ENCODE measurements around the gene MYO10. TPM values are rescaled to one million over a fixed set of nuclear protein-coding genes. Genes with fewer than 3 reads are reported as not detected.
A peak's percentile ranks its signal among the peaks of the same experiment; 100 is the strongest.

MYO10 gene
- total and polyA plus RNA-seq, 2 donors (not counting 3 experiments of a cell fraction or from before 2014, with no cell fraction given) = 36.0 to 148 TPM

GRCh38 chr5:16727755-16728325 is 208.2 kb downstream of the MYO10 start:
- FAIRE-seq = peak; percentile 75
- Histone ChIP-seq H3K27me3 (ENCODE audit: control insufficient read depth in 2 of 2, insufficient read depth in 2 of 2, low read length in 2 of 2) (no peaks in the 10 kb centered on the region), H3K27ac (ENCODE audit: insufficient read depth, low read depth, low read length) (peak overlapping the region; percentile 64), H3K79me2 (ENCODE audit: control insufficient read depth, insufficient read depth, low read length) (peaks cover 23% of the 10 kb centered on the region), H3K9ac (replicated peaks; ENCODE audit: extremely low read depth, insufficient read depth, low read length) (peak overlapping the region; percentile 5), H3K9me3 (replicated peaks; ENCODE audit: control insufficient read depth, insufficient read depth, low read length) (no peaks in the 10 kb centered on the region), H4K20me1 (replicated peaks; ENCODE audit: control insufficient read depth, extremely low read depth, insufficient read depth, low read length) (no peaks in the 10 kb centered on the region), H2AFZ (ENCODE audit: low read depth, low read length) (no peak overlapping the region), H3K9me1 (replicated peaks; ENCODE audit: control insufficient read depth, extremely low read depth, insufficient read depth, low read length) (no peaks in the 10 kb centered on the region), H3K36me3 (ENCODE audit: control insufficient read depth in 2 of 2, extremely low read depth in 1 of 2, insufficient read depth in 2 of 2, low read length in 2 of 2) (peaks cover 10 to 11% of the 10 kb centered on the region in 2 experiments), H3K4me3 (replicated peaks in 1 of 3; ENCODE audit: insufficient read depth in 1 of 3, low read depth in 1 of 3, low read length in 3 of 3) (no peak overlapping the region), H3K4me2 (ENCODE audit: insufficient read depth, low read length) (peak overlapping the region; percentile 1), H3K4me1 (ENCODE audit: control insufficient read depth, extremely low read depth, insufficient read depth, low read length) (peaks cover 37% of the 10 kb centered on the region)
- ChIA-PET POLR2A (interaction anchor here (0.5 to 0.7 kb wide), 2 partner anchors 24 to 326 kb away, joined by 3 read pairs; no protein-coding TSS in a partner anchor), CTCF (interaction anchor here (0.6 to 1.1 kb wide), 6 partner anchors 9 to 469 kb away, joined by 3 to 9 read pairs (median 4); no protein-coding TSS in a partner anchor)
- intact Hi-C loops (cut with micrococcal nuclease) = loop anchor here (5.0 kb wide), 1 partner anchor 36 kb away; no protein-coding TSS in a partner anchor
- dilution Hi-C loops (cut with MboI; ENCODE audit: extremely low pct_ligation_motif_present, low sequenced_read_pairs) = no loop called here
- peak; percentile 78 for DNase-seq (ENCODE audit: low read depth, low spot score)
- TF ChIP-seq MAX (IDR thresholded peaks at IDR 0.05; ENCODE audit: insufficient read depth, insufficient read length) (peak; percentile 80), FOS (IDR thresholded peaks at IDR 0.05; ENCODE audit: borderline replicate concordance, insufficient read depth, low read length) (no peak)
- BruUV-seq (replicated peaks) = no TSS peak

DNA sequence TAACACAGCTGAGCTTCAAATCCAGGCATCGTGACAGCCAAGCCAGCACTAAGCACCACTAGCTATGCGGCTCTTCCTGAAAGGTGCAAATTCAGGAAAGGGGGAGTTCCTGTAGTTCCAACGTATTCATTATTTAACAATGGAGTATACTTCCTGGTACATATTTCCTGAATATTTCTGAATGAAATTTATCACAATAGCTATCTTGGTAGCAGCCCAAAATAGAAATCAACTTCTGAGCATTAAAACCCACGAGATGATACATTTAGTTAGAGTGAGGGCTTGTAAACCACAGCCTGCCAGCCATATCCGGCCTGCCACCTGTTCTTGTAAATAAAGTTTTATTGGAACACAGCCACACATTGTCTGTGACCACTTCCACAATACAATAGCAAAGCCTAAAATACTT is 209.5 kb downstream of the MYO10 start:
- ChIA-PET POLR2A (interaction anchor here (0.5 to 0.6 kb wide), 2 partner anchors 18 to 26 kb away, joined by 4 to 6 read pairs; no protein-coding TSS in a partner anchor), CTCF (interaction anchor here (1.0 to 2.0 kb wide), 9 partner anchors 10 to 464 kb away, joined by 3 to 14 read pairs (median 4); no protein-coding TSS in a partner anchor)
- Histone ChIP-seq H2AFZ (ENCODE audit: low read depth, low read length) (no peak overlapping the region), H3K9ac (replicated peaks; ENCODE audit: extremely low read depth, insufficient read depth, low read length) (no peak overlapping the region), H3K9me3 (replicated peaks; ENCODE audit: control insufficient read depth, insufficient read depth, low read length) (no peaks in the 10 kb centered on the region), H4K20me1 (replicated peaks; ENCODE audit: control insufficient read depth, extremely low read depth, insufficient read depth, low read length) (no peaks in the 10 kb centered on the region), H3K36me3 (ENCODE audit: control insufficient read depth in 2 of 2, extremely low read depth in 1 of 2, insufficient read depth in 2 of 2, low read length in 2 of 2) (peaks cover 5% of the 10 kb centered on the region in 2 experiments), H3K4me1 (ENCODE audit: control insufficient read depth, extremely low read depth, insufficient read depth, low read length) (peaks cover 37% of the 10 kb centered on the region), H3K4me3 (replicated peaks in 1 of 3; ENCODE audit: insufficient read depth in 1 of 3, low read depth in 1 of 3, low read length in 3 of 3) (peak overlapping the region in 1 of 3 experiments; percentile 6), H3K79me2 (ENCODE audit: control insufficient read depth, insufficient read depth, low read length) (peaks cover 26% of the 10 kb centered on the region), H3K27ac (ENCODE audit: insufficient read depth, low read depth, low read length) (peak overlapping the region; percentile 64), H3K9me1 (replicated peaks; ENCODE audit: control insufficient read depth, extremely low read depth, insufficient read depth, low read length) (no peaks in the 10 kb centered on the region), H3K27me3 (ENCODE audit: control insufficient read depth in 2 of 2, insufficient read depth in 2 of 2, low read length in 2 of 2) (no peaks in the 10 kb centered on the region), H3K4me2 (ENCODE audit: insufficient read depth, low read length) (peak overlapping the region; percentile 39)
- TF ChIP-seq FOS (IDR thresholded peaks at IDR 0.05; ENCODE audit: borderline replicate concordance, insufficient read depth, low read length) (peak; percentile 18), GATA2 (IDR thresholded peaks at IDR 0.05; ENCODE audit: insufficient read depth, insufficient read length, low read depth, low read length) (peak; percentile 91), MYC (IDR thresholded peaks at IDR 0.05; ENCODE audit: low read depth, low read length) (peak; percentile 20), EZH2 (IDR thresholded peaks at IDR 0.05; ENCODE audit: borderline replicate concordance, low read depth, low read length, severe bottlenecking) (no peak), POLR2A (IDR thresholded peaks at IDR 0.05; ENCODE audit: low read depth, low read length) (no peak), POLR2AphosphoS5 (IDR thresholded peaks at IDR 0.05; ENCODE audit: insufficient read depth, low read depth, low read length) (peak; percentile 80), JUN (IDR thresholded peaks at IDR 0.05; ENCODE audit: borderline replicate concordance, insufficient read depth, insufficient read length, low read depth) (peak; percentile 44)
- FAIRE-seq (peak; percentile 82), DNase-seq (ENCODE audit: low read depth, low spot score) (peak; percentile 93)
- BruUV-seq (replicated peaks) = no TSS peak
- dilution Hi-C loops (cut with MboI; ENCODE audit: extremely low pct_ligation_motif_present, low sequenced_read_pairs) (no loop called here), intact Hi-C loops (cut with micrococcal nuclease) (loop anchor here (1.0 to 5.0 kb wide), 5 partner anchors 10 to 34 kb away; no protein-coding TSS in a partner anchor)
